Activated CD8-positive, alpha-beta memory T cell treated with anti-CD3 and anti-CD28 coated beads for 1 hour (primary cell): ENCODE data around the gene PCMTD2.
"Not testable (repeated sequence)": the region's sequence is repeated elsewhere in the genome, so short reads cannot be mapped to it uniquely, and the experiment has no call there.

Experiments used
- DNase-seq, 2 donors: peaks; one replicate each; pipeline ENCODE4 v3.0.0-alpha.2; 2020; ENCODE audit warnings: low read depth in 1 of 2; ENCODE audit errors: extremely low read depth in 1 of 2

The PCMTD2 gene

GRCh38 chr20:64285579-64286446, 30.3 kb downstream of the PCMTD2 start:
- DNase-seq, result peak; percentile 24 to 38

- not testable (repeated sequence) for DNase-seq
These were observed 31.1 kb downstream of the PCMTD2 start for GRCh38 chr20:64286447-64287263.

GRCh38 chr20:64287264-64287590, 31.7 kb downstream of the PCMTD2 start:
- DNase-seq, result not testable (repeated sequence)

GRCh38 chr20:64292167-64292566, 36.6 kb downstream of the PCMTD2 start:
- DNase-seq, result not testable (repeated sequence)

- DNase-seq, result not testable (repeated sequence)
These were observed 47.5 kb downstream of the PCMTD2 start for GRCh38 chr20:64303086-64303485.

GRCh38 chr20:64313761-64314160, 58.2 kb downstream of the PCMTD2 start:
- not testable (repeated sequence) for DNase-seq

GRCh38 chr20:64315381-64315780, 59.8 kb downstream of the PCMTD2 start:
- DNase-seq, result not testable (repeated sequence)

GRCh38 chr20:64315884-64316283, 60.3 kb downstream of the PCMTD2 start:
- DNase-seq, result not testable (repeated sequence)

GRCh38 chr20:64316415-64317083, 61.0 kb downstream of the PCMTD2 start:
- not testable (repeated sequence) for DNase-seq

- DNase-seq, result not testable (repeated sequence)
These were observed 61.8 kb downstream of the PCMTD2 start for GRCh38 chr20:64317331-64317730.

- DNase-seq, result not testable (repeated sequence)
These were observed 62.5 kb downstream of the PCMTD2 start for GRCh38 chr20:64318056-64318455.

- DNase-seq, result not testable (repeated sequence)
These were observed 66.7 kb downstream of the PCMTD2 start for GRCh38 chr20:64322031-64322789.
